Keratinocyte (primary cell): Measurements from ENCODE around the gene TWSG1. TPM values are rescaled to one million over a fixed set of nuclear protein-coding genes. Genes with fewer than 3 reads are reported as not detected.
A peak's percentile ranks its signal among the peaks of the same experiment; 100 is the strongest.
"Not testable (repeated sequence)": the region's sequence is repeated elsewhere in the genome, so short reads cannot be mapped to it uniquely, and the experiment has no call there.

Experiments used
- DNase-seq: peaks from one replicate; pipeline ENCODE4 v3.0.0-alpha.2; 2011; ENCODE audit warnings: low read depth, missing footprints, low spot score
- FAIRE-seq: peaks from 2 replicates; lab custom pipeline; 2011; peaks lifted over from hg19 to GRCh38; lab: Jason Lieb, UNC
- H2AFZ ChIP-seq: 2 replicates; pipeline ENCODE4 v1.6.0; 2012; ENCODE audit warnings: low read length, control low read depth, inconsistent platforms; ENCODE audit not compliant: control insufficient read depth
- H3K27ac ChIP-seq: 2 replicates; pipeline ENCODE4 v1.5.1; 2011; ENCODE audit warnings: low read length; ENCODE audit not compliant: control insufficient read depth, insufficient read depth
- H3K27me3 ChIP-seq: 3 replicates; pipeline ENCODE4 v1.6.0; 2011; ENCODE audit warnings: low read length; ENCODE audit not compliant: control insufficient read depth, insufficient read depth; ENCODE audit errors: extremely low read depth
- H3K36me3 ChIP-seq, 2 experiments: 2 replicates in 1 of 2; 3 replicates in 1 of 2; pipeline ENCODE4 v1.5.1; 2011; ENCODE audit warnings: low read length in 2 of 2, mild to moderate bottlenecking in 1 of 2; ENCODE audit not compliant: control insufficient read depth in 2 of 2, insufficient read depth in 2 of 2; ENCODE audit errors: extremely low read depth in 1 of 2
- H3K4me1 ChIP-seq: 3 replicates; pipeline ENCODE4 v1.5.1; 2011; ENCODE audit warnings: low read length; ENCODE audit not compliant: control insufficient read depth, insufficient read depth; ENCODE audit errors: extremely low read depth
- H3K4me2 ChIP-seq: 3 replicates; pipeline ENCODE4 v1.6.0; 2011; ENCODE audit warnings: low read depth, low read length; ENCODE audit not compliant: control insufficient read depth, insufficient read depth; ENCODE audit errors: extremely low read depth
- H3K4me3 ChIP-seq, 3 experiments: fragments of 200-600 bp in 1 of 3; sonication (generic) in 1 of 3; 2 replicates in 2 of 3; 3 replicates in 1 of 3; pipeline ENCODE4 v1.5.1; 2011 to 2016; ENCODE audit warnings: low read length in 3 of 3, mild to moderate bottlenecking in 3 of 3, control low read depth in 2 of 3, inconsistent platforms in 1 of 3, low read depth in 1 of 3, mixed read lengths in 1 of 3, mixed run types in 1 of 3, moderate library complexity in 1 of 3; ENCODE audit not compliant: control insufficient read depth in 2 of 3, insufficient read depth in 2 of 3; ENCODE audit errors: extremely low read depth in 1 of 3
- H3K79me2 ChIP-seq: 2 replicates; pipeline ENCODE4 v1.6.0; 2012; ENCODE audit warnings: low read length; ENCODE audit not compliant: control insufficient read depth, insufficient read depth
- H3K9ac ChIP-seq: 3 replicates; pipeline ENCODE4 v1.6.0; 2011; ENCODE audit warnings: low read length; ENCODE audit not compliant: control insufficient read depth, insufficient read depth; ENCODE audit errors: extremely low read depth
- H3K9me1 ChIP-seq: 3 replicates; pipeline ENCODE4 v1.6.0; 2011; ENCODE audit warnings: low read length; ENCODE audit not compliant: control insufficient read depth, insufficient read depth; ENCODE audit errors: extremely low read depth
- H3K9me3 ChIP-seq: 2 replicates; pipeline ENCODE4 v1.5.1; 2012; ENCODE audit warnings: low read depth, low read length; ENCODE audit not compliant: control insufficient read depth
- H4K20me1 ChIP-seq: 3 replicates; pipeline ENCODE4 v1.6.0; 2011; ENCODE audit warnings: low read length; ENCODE audit not compliant: control insufficient read depth, insufficient read depth; ENCODE audit errors: extremely low read depth
- CTCF ChIP-seq, 3 experiments: IDR thresholded peaks in 1 of 3; conservative IDR thresholded peaks in 1 of 3; optimal IDR thresholded peaks in 1 of 3; 2 replicates in 2 of 3; 3 replicates in 1 of 3; pipeline versions ENCODE3 to v1.5.1; 2011; ENCODE audit warnings: low read length in 3 of 3, mild to moderate bottlenecking in 3 of 3, moderate library complexity in 2 of 3, control low read depth in 1 of 3, inconsistent platforms in 1 of 3; ENCODE audit not compliant: insufficient read depth in 2 of 3; ENCODE audit errors: extremely low read depth in 1 of 3
- EZH2 ChIP-seq: IDR thresholded peaks from one replicate; pipeline ENCODE4 v1.6.1; 2012; ENCODE audit warnings: inconsistent platforms, mild to moderate bottlenecking, low read length, moderate library complexity
- dilution Hi-C: fragments of 300-500 bp; cut with MboI; formaldehyde crosslinking; loops from one replicate; pipeline ENCODE4 v1.7.0; 2020; ENCODE audit warnings: low sequenced_read_pairs; ENCODE audit not compliant: extremely low pct_ligation_motif_present
- polyA plus RNA-seq, 5 experiments: library from polyadenylated mRNA; depleted of rRNA in 3 of 5; stranded (reverse) in 3 of 5; stranded (forward) in 1 of 5; unstranded in 1 of 5; fragments of >200 nt; gene quantifications; 1 replicate in 1 of 5; 2 replicates in 3 of 5; 3 replicates in 1 of 5; pipeline versions ENCODE4 v1.2.1 to v1.2.3, GENCODE V29; 2011 to 2012; ENCODE audit warnings: missing spikeins in 2 of 5, low read depth in 1 of 5, low replicate concordance in 1 of 5

TWSG1 gene
- polyA plus RNA-seq, 1 donor (not counting 4 experiments of a cell fraction or from before 2014, with no cell fraction given): 46.9 TPM

- H3K9me3 ChIP-seq: peaks cover under 1% of the 10 kb centered on the region
- H3K4me3 ChIP-seq: peak overlapping the region in 2 of 3 experiments; percentile 36 to 44
- no peak for DNase-seq
- H3K9ac ChIP-seq: peak overlapping the region; percentile 29
- dilution Hi-C loops: no loop called here
- TF ChIP-seq EZH2 (no peak), CTCF (optimal IDR thresholded peaks at IDR 0.05 in 1 of 3, IDR thresholded peaks at IDR 0.05 in 1 of 3, conservative IDR thresholded peaks at IDR 0.05 in 1 of 3; ENCODE audit: extremely low read depth in 1 of 3, insufficient read depth in 2 of 3, low read length in 3 of 3) (no peak)
- no peaks in the 10 kb centered on the region for H3K79me2 ChIP-seq
- peaks cover 17% of the 10 kb centered on the region for H3K4me1 ChIP-seq
- H3K9me1 ChIP-seq: no peaks in the 10 kb centered on the region
- H3K27ac ChIP-seq: peak overlapping the region; percentile 91
- H3K36me3 ChIP-seq: no peaks in the 10 kb centered on the region
- H3K27me3 ChIP-seq: no peaks in the 10 kb centered on the region
- H3K4me2 ChIP-seq: peak overlapping the region; percentile 79
- peak; percentile 73 for FAIRE-seq
- H4K20me1 ChIP-seq: no peaks in the 10 kb centered on the region
- H2AFZ ChIP-seq: peak overlapping the region; percentile 76
Measured at GRCh38 chr18:9428862-9429661, 94.5 kb downstream of the TWSG1 start.

GRCh38 chr18:9429662-9429993, 95.1 kb downstream of the TWSG1 start:
- Histone ChIP-seq H4K20me1 (no peaks in the 10 kb centered on the region), H3K79me2 (no peaks in the 10 kb centered on the region), H3K4me3 (no peak overlapping the region), H3K9me3 (no peaks in the 10 kb centered on the region), H2AFZ (peak overlapping the region; percentile 47), H3K27me3 (no peaks in the 10 kb centered on the region), H3K27ac (peak overlapping the region; percentile 91), H3K9me1 (no peaks in the 10 kb centered on the region), H3K36me3 (no peaks in the 10 kb centered on the region), H3K9ac (no peak overlapping the region), H3K4me1 (peaks cover 17% of the 10 kb centered on the region), H3K4me2 (no peak overlapping the region)
- DNase-seq (no peak), FAIRE-seq (peak; percentile 75)
- dilution Hi-C loops: no loop called here
- TF ChIP-seq CTCF (optimal IDR thresholded peaks at IDR 0.05 in 1 of 3, IDR thresholded peaks at IDR 0.05 in 1 of 3, conservative IDR thresholded peaks at IDR 0.05 in 1 of 3; ENCODE audit: extremely low read depth in 1 of 3, insufficient read depth in 2 of 3, low read length in 3 of 3): no peak
- no peak for TF ChIP-seq EZH2

GRCh38 chr18:9430315-9430714, 95.7 kb downstream of the TWSG1 start:
- dilution Hi-C loops, H3K36me3 ChIP-seq, H3K27ac ChIP-seq, H3K9me1 ChIP-seq, H3K27me3 ChIP-seq, H3K4me2 ChIP-seq, H3K4me3 ChIP-seq, H2AFZ ChIP-seq, H3K79me2 ChIP-seq, DNase-seq, FAIRE-seq, H3K9me3 ChIP-seq, H3K9ac ChIP-seq, H4K20me1 ChIP-seq: not testable (repeated sequence)
- H3K4me1 ChIP-seq: peaks cover 17% of the 10 kb centered on the region
